HG02885 (cell line): ENCODE results near the gene FXYD7.

Experiments
- ATAC-seq: cut with Tn5 transposase; IDR thresholded peaks from one replicate; pipeline ENCODE4 v1.9.1; 2021; ENCODE audit warnings: mild to moderate bottlenecking; ENCODE audit not compliant: unreplicated experiment, poor library complexity

FXYD7 gene

DNA sequence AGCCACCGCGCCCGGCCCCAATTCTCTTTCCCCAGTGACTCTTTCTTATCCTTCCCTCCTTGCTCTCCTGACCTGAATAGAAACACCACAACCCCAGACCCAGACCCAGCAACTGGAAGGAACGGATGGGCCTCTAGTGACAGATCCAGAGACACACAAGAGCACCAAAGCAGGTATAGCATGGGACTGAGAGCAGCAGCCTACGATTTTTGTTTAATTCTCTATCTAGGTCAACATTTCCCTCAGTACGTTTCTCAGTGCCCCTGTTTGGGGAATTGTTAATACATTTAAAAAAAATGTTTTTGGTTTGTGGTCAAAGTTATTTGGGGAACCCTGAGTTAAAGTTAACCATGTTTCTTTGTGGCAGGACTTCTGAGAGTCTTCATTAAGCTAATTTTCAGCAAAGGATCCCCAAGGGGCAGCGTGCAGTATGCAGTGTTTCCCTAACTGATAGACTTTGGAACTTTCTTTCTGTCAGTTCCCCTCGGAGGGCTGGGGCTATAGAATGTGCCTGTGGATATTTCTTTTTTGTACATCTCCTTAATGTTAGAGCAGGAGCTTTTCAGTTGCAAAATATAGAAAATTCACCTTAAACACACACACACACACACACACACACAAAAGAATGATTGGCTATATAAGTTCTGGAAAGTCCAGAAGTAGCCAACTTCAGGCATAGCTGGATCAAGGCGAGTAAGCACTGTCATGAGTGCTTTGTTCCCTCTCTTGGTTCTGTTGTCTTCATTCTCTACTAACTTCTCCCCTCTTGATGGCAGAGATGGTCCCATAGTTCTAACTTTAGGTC lies 17.8 kb downstream of the FXYD7 start:
- no peak for ATAC-seq

GRCh38 chr19:35161434-35161743 lies 18.3 kb downstream of the FXYD7 start:
- ATAC-seq = no peak

- ATAC-seq = no peak
These were observed 19.6 kb downstream of the FXYD7 start for GRCh38 chr19:35162471-35163326.

GRCh38 chr19:35164418-35164817 lies 21.4 kb downstream of the FXYD7 start:
- ATAC-seq = no peak

- no peak for ATAC-seq
These were observed 22.4 kb downstream of the FXYD7 start for GRCh38 chr19:35165200-35166058.

- ATAC-seq = no peak
These were observed 23.3 kb downstream of the FXYD7 start for GRCh38 chr19:35166100-35167063.

DNA sequence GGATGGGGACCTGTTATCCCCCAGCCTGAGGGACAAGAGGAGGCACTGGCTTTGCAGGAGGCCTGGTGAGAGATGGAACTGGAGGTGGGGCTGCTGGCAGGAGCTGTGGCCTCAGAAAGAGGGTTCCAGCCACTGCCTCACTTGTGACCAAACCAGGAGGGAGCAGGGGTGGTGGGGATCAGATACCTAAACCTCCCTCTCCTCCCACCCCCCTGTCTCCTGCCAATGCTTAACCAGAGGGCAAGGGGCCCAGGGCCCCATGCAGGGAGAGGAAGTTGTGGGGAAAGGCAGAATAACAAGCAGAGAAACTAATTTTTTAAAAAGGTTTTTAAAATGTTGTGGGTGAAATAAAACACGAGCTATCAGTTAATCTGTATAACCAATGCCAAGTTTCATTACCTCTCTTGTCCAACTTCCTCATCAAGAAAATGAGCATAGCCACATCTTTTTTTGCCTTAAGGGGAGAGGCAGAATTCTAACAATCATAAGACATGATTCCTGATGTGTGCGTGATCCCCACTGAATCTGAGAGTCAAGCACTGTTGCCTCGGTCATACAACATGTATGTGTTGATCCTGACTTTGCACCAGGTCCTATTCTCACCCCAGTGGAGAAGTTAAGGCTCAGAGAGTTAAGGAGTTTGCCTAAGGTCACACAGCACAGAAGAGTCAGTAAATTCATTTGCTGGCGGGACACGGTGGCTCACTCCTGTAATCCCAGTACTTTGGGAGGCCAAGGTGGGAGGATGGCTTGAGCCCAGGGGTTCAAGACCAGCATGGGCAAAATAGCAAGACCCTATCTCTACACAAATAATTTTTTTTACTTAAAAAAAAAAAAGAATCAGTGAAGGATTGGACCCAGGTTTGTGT lies 24.4 kb downstream of the FXYD7 start:
- ATAC-seq = no peak

DNA sequence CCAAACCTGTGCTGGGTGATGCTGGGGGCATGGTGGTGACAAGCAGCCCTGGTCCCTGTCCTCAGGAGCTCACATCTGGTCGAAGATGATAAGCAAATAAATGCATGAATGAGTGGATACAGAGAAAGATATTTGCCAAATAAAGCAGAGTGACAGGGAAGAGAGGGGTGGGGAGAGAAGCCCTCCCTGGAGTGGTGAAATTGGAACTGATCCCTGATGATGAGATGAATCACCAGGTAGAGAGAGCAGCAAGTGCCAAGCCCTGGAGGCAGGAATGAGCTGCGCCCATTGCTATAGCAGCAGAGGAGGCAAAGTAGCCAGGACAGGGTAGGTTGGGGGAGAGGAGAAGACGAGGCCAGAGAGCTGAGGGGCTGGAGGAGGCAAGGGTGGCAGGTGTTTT lies 25.1 kb downstream of the FXYD7 start:
- ATAC-seq = no peak

DNA sequence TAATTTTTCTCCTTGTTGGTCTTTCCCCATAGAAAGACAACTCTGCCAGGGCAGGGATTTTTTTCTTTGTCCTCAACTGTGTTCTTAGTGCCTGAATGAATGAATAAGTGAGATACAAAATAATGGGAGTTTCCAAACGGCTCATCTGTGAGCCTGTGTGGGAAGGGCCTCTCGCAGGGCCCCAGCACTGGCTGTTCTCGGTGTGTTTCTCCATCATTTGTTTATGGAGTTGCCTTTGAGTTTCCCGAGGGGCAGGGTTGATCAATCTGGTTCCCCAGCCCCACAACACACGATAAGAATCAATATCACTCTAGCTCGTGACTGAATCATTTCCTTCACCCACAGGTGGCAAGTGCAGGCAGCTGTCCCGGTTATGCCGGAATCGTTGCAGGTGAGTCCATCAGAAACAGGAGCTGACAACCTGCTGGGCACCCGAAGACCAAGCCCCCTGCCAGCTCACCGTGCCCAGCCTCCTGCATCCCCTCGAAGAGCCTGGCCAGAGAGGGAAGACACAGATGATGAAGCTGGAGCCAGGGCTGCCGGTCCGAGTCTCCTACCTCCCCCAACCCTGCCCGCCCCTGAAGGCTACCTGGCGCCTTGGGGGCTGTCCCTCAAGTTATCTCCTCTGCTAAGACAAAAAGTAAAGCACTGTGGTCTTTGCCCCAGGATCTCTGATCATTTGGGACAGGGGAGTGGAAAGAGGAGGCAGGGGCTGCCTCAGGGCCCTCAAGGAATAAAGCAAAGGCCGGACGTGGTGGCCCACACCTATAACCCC lies 26.4 kb downstream of the FXYD7 start:
- no peak for ATAC-seq

GRCh38 chr19:35170359-35171061 lies 27.5 kb downstream of the FXYD7 start:
- ATAC-seq = no peak

GRCh38 chr19:35171730-35172129 lies 28.7 kb downstream of the FXYD7 start:
- ATAC-seq = no peak

- no peak for ATAC-seq
These were observed 31.2 kb downstream of the FXYD7 start for GRCh38 chr19:35174226-35174625.

- no peak for ATAC-seq
These were observed 33.1 kb downstream of the FXYD7 start for GRCh38 chr19:35176181-35176570.

- no peak for ATAC-seq
These were observed 34.6 kb downstream of the FXYD7 start for GRCh38 chr19:35177377-35178274.

DNA sequence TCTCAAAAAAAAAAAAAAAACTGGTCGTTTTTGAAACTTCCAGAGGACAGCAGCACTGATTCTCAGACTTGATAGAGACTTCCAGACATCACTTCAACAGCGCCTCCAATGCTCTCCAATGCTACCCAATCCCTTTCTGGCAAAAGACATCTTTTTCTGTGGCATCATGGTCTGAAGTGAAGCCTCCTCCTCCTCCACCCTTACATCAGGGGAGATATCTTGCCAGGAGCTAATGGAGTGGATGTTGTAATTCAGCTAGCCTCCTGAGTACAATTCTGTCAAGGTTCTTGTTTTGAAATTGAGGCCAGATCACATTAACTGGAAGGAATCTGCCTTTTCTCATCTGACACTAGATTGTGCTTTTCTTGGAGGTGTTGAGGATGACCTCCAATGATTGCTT lies 35.6 kb downstream of the FXYD7 start:
- no peak for ATAC-seq

DNA sequence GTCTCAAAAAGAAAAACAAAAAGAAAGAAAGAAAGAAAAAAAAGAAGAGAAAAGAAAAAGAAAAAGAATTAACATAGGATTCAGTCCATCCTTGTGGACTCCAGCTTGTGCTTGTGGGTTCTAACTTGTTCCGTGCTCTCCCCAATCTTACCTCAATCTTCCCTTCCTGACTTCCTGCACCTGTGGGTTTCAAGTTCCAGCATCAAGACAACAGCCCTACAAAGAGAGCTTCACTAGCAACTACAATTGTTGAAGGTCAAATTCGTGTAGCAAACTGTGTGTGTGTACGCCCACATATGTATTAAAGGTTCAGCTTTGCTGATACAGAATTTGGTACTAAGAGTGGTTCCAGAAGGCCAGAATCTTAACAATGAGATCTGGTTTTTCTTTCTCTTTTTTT lies 36.8 kb downstream of the FXYD7 start:
- ATAC-seq = no peak
